ENCODE results near the gene ZSWIM5. TPM values are rescaled to one million over a fixed set of nuclear protein-coding genes. Genes with fewer than 3 reads are reported as not detected.

The ZSWIM5 gene
- total RNA-seq, 4 donors from 2014 or later = 2.1 to 3.7 (median 2.5) TPM

DNA sequence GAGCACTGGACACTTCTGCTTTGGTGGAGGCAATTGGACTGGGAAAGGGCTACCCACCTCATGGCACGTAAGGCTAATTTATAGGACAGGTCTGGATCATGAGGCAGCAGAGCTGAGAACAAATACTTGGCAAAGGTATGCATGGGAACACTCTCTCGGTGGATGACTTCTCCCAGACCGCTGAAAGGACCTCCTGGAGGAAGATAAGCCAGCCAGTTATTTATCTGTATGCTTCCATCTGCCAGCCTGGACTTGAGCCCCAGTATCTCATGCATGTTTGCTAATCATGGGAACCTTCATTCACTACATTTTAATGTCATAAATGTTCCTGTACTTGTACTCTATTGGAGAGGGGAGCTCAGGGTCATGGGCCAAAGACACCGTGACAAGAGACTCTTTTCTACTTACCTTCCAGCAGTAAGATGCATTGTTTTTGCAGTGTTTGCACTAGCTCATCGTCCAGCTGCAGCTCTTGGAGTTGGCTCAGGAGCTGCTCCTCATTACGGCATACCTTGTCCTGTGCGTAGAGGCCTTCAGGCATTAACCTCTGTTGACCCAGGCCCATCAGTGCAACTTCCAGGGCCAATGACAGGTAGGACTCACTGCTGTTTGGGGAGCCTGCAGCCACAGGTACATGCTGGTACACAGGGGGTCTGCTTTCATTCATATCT lies 170.6 kb downstream of the ZSWIM5 start:
- 88 to 93% methylated on average over 7 of the region's 7 CpGs for WGBS, 2 donors
- TF ChIP-seq, protein P1, sequence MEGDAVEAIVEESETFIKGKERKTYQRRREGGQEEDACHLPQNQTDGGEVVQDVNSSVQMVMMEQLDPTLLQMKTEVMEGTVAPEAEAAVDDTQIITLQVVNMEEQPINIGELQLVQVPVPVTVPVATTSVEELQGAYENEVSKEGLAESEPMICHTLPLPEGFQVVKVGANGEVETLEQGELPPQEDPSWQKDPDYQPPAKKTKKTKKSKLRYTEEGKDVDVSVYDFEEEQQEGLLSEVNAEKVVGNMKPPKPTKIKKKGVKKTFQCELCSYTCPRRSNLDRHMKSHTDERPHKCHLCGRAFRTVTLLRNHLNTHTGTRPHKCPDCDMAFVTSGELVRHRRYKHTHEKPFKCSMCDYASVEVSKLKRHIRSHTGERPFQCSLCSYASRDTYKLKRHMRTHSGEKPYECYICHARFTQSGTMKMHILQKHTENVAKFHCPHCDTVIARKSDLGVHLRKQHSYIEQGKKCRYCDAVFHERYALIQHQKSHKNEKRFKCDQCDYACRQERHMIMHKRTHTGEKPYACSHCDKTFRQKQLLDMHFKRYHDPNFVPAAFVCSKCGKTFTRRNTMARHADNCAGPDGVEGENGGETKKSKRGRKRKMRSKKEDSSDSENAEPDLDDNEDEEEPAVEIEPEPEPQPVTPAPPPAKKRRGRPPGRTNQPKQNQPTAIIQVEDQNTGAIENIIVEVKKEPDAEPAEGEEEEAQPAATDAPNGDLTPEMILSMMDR (IDR thresholded peaks at IDR 0.05) = no peak
- TF ChIP-seq EP300 (IDR thresholded peaks at IDR 0.05) = no peak

DNA sequence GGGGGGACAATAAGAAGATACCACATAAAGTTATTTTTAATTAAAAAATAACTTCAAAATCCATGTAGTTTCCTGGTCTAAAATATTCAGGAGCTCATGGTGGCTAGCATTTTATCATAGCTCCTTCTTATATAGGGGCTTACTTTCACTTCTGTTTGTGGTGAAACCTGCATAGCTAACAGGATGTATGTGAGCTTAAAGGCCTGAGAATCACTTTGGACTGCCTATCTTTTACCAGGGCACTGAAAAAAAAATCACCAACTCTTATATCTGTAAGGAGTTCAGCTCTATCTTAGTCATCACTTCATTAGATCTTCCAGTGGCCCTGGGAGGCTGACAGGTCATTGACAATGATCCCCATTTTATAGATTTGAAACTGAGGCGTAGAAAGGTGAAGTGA lies 173.0 kb downstream of the ZSWIM5 start:
- Histone ChIP-seq H3K27ac (no peak overlapping the region), H3K27me3 (no peaks in the 10 kb centered on the region), H3K4me1 (no peaks in the 10 kb centered on the region), H3K9me3 (no peaks in the 10 kb centered on the region), H3K4me3 (no peak overlapping the region), H3K36me3 (peaks cover 0 to 25% (median 0%) of the 10 kb centered on the region in 3 donors)
- DNase-seq (ENCODE audit: low spot score in 2 of 2) = no peak
- TF ChIP-seq, protein P1 (IDR thresholded peaks at IDR 0.05) = no peak
- TF ChIP-seq EP300 (IDR thresholded peaks at IDR 0.05) (no peak), POLR2A (IDR thresholded peaks at IDR 0.05) (no peak)
- WGBS, 2 donors = 96 to 97% methylated on average over 1 of the region's 1 CpG

More for the DNA sequence above, 170.6 kb downstream of the ZSWIM5 start:
- Histone ChIP-seq H3K4me1 (no peaks in the 10 kb centered on the region), H3K4me3 (no peak overlapping the region), H3K36me3 (peaks cover 0 to 34% (median 0%) of the 10 kb centered on the region in 3 donors), H3K27me3 (no peaks in the 10 kb centered on the region), H3K9me3 (no peaks in the 10 kb centered on the region), H3K27ac (no peak overlapping the region)
- DNase-seq (ENCODE audit: low spot score in 2 of 2) = no peak

DNA sequence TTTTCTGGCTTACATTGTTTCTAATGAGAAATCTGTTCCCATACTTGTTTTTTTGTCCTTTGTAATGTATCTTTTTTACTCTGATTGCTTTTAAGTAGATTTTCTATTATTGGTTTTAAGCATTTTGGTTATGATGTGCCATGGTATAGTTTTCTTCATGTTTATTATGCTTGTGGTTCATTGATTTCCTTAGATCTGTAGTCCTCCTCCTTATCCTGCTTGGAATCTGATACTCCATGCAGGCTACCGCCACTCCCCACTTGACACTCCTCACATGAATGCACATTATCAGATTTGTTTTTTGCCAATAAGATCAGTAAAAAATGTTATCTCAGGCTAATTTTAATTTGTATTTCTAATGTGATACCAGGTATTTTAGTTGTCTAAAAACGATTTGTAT lies 173.6 kb downstream of the ZSWIM5 start:
- H3K36me3 ChIP-seq = peaks cover 0 to 25% (median 0%) of the 10 kb centered on the region in 3 donors
- 84 to 88% methylated on average over 2 of the region's 2 CpGs for WGBS, 2 donors
- H3K27me3 ChIP-seq = no peaks in the 10 kb centered on the region
- H3K4me3 ChIP-seq = no peak overlapping the region
- H3K4me1 ChIP-seq = no peaks in the 10 kb centered on the region
- no peak for TF ChIP-seq EP300 (IDR thresholded peaks at IDR 0.05)
- TF ChIP-seq, protein P1 (IDR thresholded peaks at IDR 0.05) = no peak
- TF ChIP-seq POLR2A (IDR thresholded peaks at IDR 0.05) = no peak
- no peak overlapping the region for H3K27ac ChIP-seq
- H3K9me3 ChIP-seq = no peaks in the 10 kb centered on the region
- DNase-seq (ENCODE audit: low spot score in 2 of 2) = no peak

DNA sequence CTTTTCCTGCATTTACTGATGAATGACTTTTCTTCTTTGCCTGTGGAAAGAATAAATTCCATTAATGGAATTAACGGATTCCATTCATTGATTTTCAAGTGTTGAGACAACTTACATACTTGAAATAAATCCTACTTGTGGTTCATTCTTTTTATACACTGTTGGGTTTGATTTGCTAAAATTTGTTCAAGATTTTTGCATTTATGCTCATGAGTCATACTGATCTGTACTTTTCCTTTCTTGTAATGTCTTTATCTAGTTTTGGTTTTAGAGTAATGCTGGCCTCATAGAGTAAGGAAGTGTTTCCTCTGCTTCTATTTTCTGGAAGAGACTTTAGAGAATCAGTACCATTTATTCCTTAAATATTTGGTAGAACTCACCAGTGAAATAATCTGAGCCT lies 180.0 kb downstream of the ZSWIM5 start:
- DNase-seq (ENCODE audit: low spot score in 2 of 2) = no peak
- TF ChIP-seq EP300 (IDR thresholded peaks at IDR 0.05) (no peak), POLR2A (IDR thresholded peaks at IDR 0.05) (no peak)
- TF ChIP-seq, protein P1 (IDR thresholded peaks at IDR 0.05) = no peak
- H3K36me3 ChIP-seq = no peaks in the 10 kb centered on the region
- no peaks in the 10 kb centered on the region for H3K9me3 ChIP-seq
- no peak overlapping the region for H3K27ac ChIP-seq
- H3K4me1 ChIP-seq = no peaks in the 10 kb centered on the region
- no peak overlapping the region for H3K4me3 ChIP-seq
- no peaks in the 10 kb centered on the region for H3K27me3 ChIP-seq
- 48 to 55% methylated on average over 1 of the region's 1 CpG for WGBS, 2 donors

DNA sequence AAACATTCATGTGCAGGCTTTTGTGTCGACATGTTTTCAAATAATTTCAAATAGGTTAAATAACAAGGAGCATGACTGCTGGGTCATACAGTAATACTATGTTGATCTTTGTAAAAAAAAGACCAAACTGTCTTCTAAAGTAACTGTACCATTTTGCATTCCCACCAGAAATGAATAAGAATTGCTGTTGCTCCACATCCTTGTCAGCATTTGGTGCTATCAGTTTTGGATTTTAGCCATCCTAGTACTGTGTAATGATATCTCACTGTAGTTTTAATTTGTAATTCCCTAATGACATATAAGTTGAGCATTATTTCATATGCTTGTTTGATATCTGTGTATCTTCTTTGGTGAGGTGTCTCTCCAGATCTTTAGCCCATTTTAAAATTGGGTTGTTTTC lies 182.7 kb downstream of the ZSWIM5 start:
- no peak overlapping the region for H3K27ac ChIP-seq
- no peaks in the 10 kb centered on the region for H3K27me3 ChIP-seq
- no peaks in the 10 kb centered on the region for H3K9me3 ChIP-seq
- no peak for DNase-seq (ENCODE audit: low spot score in 2 of 2)
- TF ChIP-seq POLR2A (IDR thresholded peaks at IDR 0.05) = no peak
- TF ChIP-seq, protein P1 (IDR thresholded peaks at IDR 0.05) = no peak
- no peak for TF ChIP-seq EP300 (IDR thresholded peaks at IDR 0.05)
- no peaks in the 10 kb centered on the region for H3K4me1 ChIP-seq
- H3K36me3 ChIP-seq = no peaks in the 10 kb centered on the region
- no peak overlapping the region for H3K4me3 ChIP-seq
- 92 to 94% methylated on average over 1 of the region's 1 CpG for WGBS, 2 donors

Data from tibial nerve (tissue), 4 donors.